Stimulated activated CD4-positive, alpha-beta T cell treated with anti-CD3 and anti-CD28 coated beads, Interleukin-1b, Interleukin-23, amount 100 ng/mL, for 4 hours (primary cell): Measurements from ENCODE around the gene PKNOX1.
A peak's percentile ranks its signal among the peaks of the same experiment; 100 is the strongest.
"Not testable (repeated sequence)": the region's sequence is repeated elsewhere in the genome, so short reads cannot be mapped to it uniquely, and the experiment has no call there.

ENCODE experiments used
- DNase-seq, 2 donors: peaks; one replicate each; pipeline ENCODE4 v3.0.0-alpha.2; 2020; ENCODE audit warnings: low read depth in 2 of 2

The PKNOX1 gene

GRCh38 chr21:42951193-42951592, 23.2 kb upstream of the PKNOX1 start:
- not testable (repeated sequence) for DNase-seq

GRCh38 chr21:42956824-42957630, 17.3 kb upstream of the PKNOX1 start:
- DNase-seq, result no peak

GRCh38 chr21:42958122-42958521, 16.2 kb upstream of the PKNOX1 start:
- not testable (repeated sequence) for DNase-seq

GRCh38 chr21:42959728-42960127, 14.6 kb upstream of the PKNOX1 start:
- DNase-seq, result no peak

- no peak for DNase-seq
These were observed 11.9 kb upstream of the PKNOX1 start for GRCh38 chr21:42962380-42963007.

GRCh38 chr21:42964086-42964485, 10.3 kb upstream of the PKNOX1 start:
- DNase-seq, result no peak

GRCh38 chr21:42964546-42965210, 9.7 kb upstream of the PKNOX1 start:
- no peak for DNase-seq

GRCh38 chr21:42965211-42965560, 9.2 kb upstream of the PKNOX1 start:
- no peak for DNase-seq

- DNase-seq, result not testable (repeated sequence)
These were observed 6.7 kb upstream of the PKNOX1 start for GRCh38 chr21:42967616-42968015.

GRCh38 chr21:42969193-42969600, 5.2 kb upstream of the PKNOX1 start:
- no peak for DNase-seq

GRCh38 chr21:42970946-42971653, 3.3 kb upstream of the PKNOX1 start:
- DNase-seq, result no peak

GRCh38 chr21:42971897-42972275, 2.5 kb upstream of the PKNOX1 start:
- DNase-seq, result no peak

- no peak for DNase-seq
These were observed 912 bp upstream of the PKNOX1 start for GRCh38 chr21:42973309-42973990.

- peak; percentile 63 to 71 for DNase-seq
These were observed 764 bp downstream of the PKNOX1 start for GRCh38 chr21:42974832-42975820.

GRCh38 chr21:42975886-42976608, 1.7 kb downstream of the PKNOX1 start:
- DNase-seq, result no peak

- no peak for DNase-seq
These were observed 6.2 kb downstream of the PKNOX1 start for GRCh38 chr21:42980312-42981213.

- DNase-seq, result no peak
These were observed 6.8 kb downstream of the PKNOX1 start for GRCh38 chr21:42981214-42981523.

- no peak for DNase-seq
These were observed 7.5 kb downstream of the PKNOX1 start for GRCh38 chr21:42981862-42982261.

- DNase-seq, result no peak
These were observed 8.7 kb downstream of the PKNOX1 start for GRCh38 chr21:42983103-42983502.
